Measurements from ENCODE around the gene TTC6.

- TF ChIP-seq CTCF (conservative IDR thresholded peaks at IDR 0.05) (no peak), EZH2 (IDR thresholded peaks at IDR 0.05; ENCODE audit: low read depth) (no peak)
These were observed 6.4 kb downstream of the TTC6 start for GRCh38 chr14:37601865-37602264.

Measured in PC-9 (cell line).